K562 (cell line): ENCODE measurements around the gene BTBD1. TPM values are rescaled to one million over a fixed set of nuclear protein-coding genes. Genes with fewer than 3 reads are reported as not detected.
A peak's percentile ranks its signal among the peaks of the same experiment; 100 is the strongest.

Source experiments
- CBX3 ChIP-seq, 2 experiments: IDR thresholded peaks; 1 replicate in 1 of 2; 2 replicates in 1 of 2; pipeline ENCODE4 v1.6.1; 2012; ENCODE audit warnings: inconsistent platforms in 2 of 2, low read length in 2 of 2, borderline replicate concordance in 1 of 2, control low read depth in 1 of 2
- GATAD2A ChIP-seq: fragments of 450-650 bp; IDR thresholded peaks from 2 replicates; pipeline ENCODE4 v1.6.1; 2017
- HDAC6 ChIP-seq: IDR thresholded peaks from 2 replicates; pipeline ENCODE4 v1.6.1; 2012; ENCODE audit warnings: low read depth, mild to moderate bottlenecking, control low read depth, inconsistent platforms, low read length, moderate library complexity
- HDAC8 ChIP-seq: fragments of 450-650 bp; IDR thresholded peaks from 2 replicates; pipeline ENCODE4 v1.6.1; 2016; ENCODE audit warnings: mild to moderate bottlenecking, missing genetic modification characterization, moderate library complexity, missing compliant biosample characterization
- HNRNPH1 ChIP-seq: fragments of 200-400 bp; formaldehyde crosslinking; optimal IDR thresholded peaks from 2 replicates; pipeline ENCODE3; 2017; ENCODE audit warnings: low read depth, mild to moderate bottlenecking, low read length, moderate library complexity
- KAT7 ChIP-seq: sonication (generic); formaldehyde crosslinking; IDR thresholded peaks from 2 replicates; pipeline ENCODE4 v1.8.0; 2022; ENCODE audit warnings: missing genetic modification reagents, mild to moderate bottlenecking, borderline replicate concordance
- KLF16 ChIP-seq: IDR thresholded peaks from 2 replicates; pipeline ENCODE4 v1.6.1; 2016; ENCODE audit warnings: antibody characterized with exemption
- MED1 ChIP-seq: sonication (generic); formaldehyde crosslinking; IDR thresholded peaks from 2 replicates; pipeline ENCODE4 v1.8.1; 2023; ENCODE audit warnings: missing genetic modification reagents, borderline replicate concordance
- MIER1 ChIP-seq: fragments of 450-650 bp; IDR thresholded peaks from 2 replicates; pipeline ENCODE4 v1.6.1; 2016; ENCODE audit warnings: antibody characterized with exemption, mild to moderate bottlenecking, low read depth
- MNT ChIP-seq, 2 experiments: fragments of 450-650 bp; conservative IDR thresholded peaks; 2 replicates each; pipeline ENCODE4 v1.6.1; 2017; ENCODE audit warnings: mild to moderate bottlenecking in 2 of 2, moderate library complexity in 2 of 2
- PHTF2 ChIP-seq: fragments of 250-450 bp; sonication (Bioruptor Pico); IDR thresholded peaks from 2 replicates; pipeline ENCODE4 v1.5.0; 2021; ENCODE audit warnings: mild to moderate bottlenecking
- SMARCA4 ChIP-seq: fragments of 450-650 bp; IDR thresholded peaks from 2 replicates; pipeline ENCODE4 v1.6.1; 2016
- SRSF1 ChIP-seq: fragments of 200-400 bp; formaldehyde crosslinking; IDR thresholded peaks from 2 replicates; pipeline ENCODE4 v1.6.1; 2017; ENCODE audit warnings: mild to moderate bottlenecking, low read depth, low read length, moderate library complexity
- STAT5A ChIP-seq: IDR thresholded peaks from 2 replicates; pipeline ENCODE4 v1.6.1; 2012; ENCODE audit warnings: low read length, inconsistent platforms, borderline replicate concordance
- YBX1 ChIP-seq: fragments of 450-650 bp; IDR thresholded peaks from 2 replicates; pipeline ENCODE4 v1.7.1; 2016; ENCODE audit warnings: mild to moderate bottlenecking
- ZC3H4 ChIP-seq: sonication (generic); formaldehyde crosslinking; IDR thresholded peaks from 2 replicates; pipeline ENCODE4 v1.9.0; 2021; ENCODE audit warnings: missing genetic modification reagents, borderline replicate concordance
- ZNF277 ChIP-seq: fragments of 250-450 bp; sonication (Bioruptor Pico); IDR thresholded peaks from 2 replicates; pipeline ENCODE4 v1.8.0; 2022; ENCODE audit warnings: inconsistent platforms, mild to moderate bottlenecking, moderate library complexity, borderline replicate concordance
- ZNF354B ChIP-seq: fragments of 250-450 bp; sonication (Bioruptor Pico); IDR thresholded peaks from 2 replicates; pipeline ENCODE4 v1.4.0; 2020
- ZNF408 ChIP-seq: fragments of 250-450 bp; sonication (Bioruptor Pico); IDR thresholded peaks from 2 replicates; pipeline ENCODE4 v1.4.0; 2020; ENCODE audit warnings: low read depth, mild to moderate bottlenecking, moderate library complexity
- ZNF444 ChIP-seq: fragments of 250-450 bp; sonication (Bioruptor Pico); IDR thresholded peaks from 2 replicates; pipeline ENCODE4 v1.4.0; 2020; ENCODE audit warnings: mild to moderate bottlenecking, moderate library complexity
- ZNF584 ChIP-seq: fragments of 200-800 bp; sonication (Bioruptor generic); IDR thresholded peaks from 2 replicates; pipeline ENCODE4 v1.6.1; 2016; ENCODE audit warnings: low read depth, mild to moderate bottlenecking, missing genetic modification characterization, missing compliant biosample characterization
- ZNF609 ChIP-seq: sonication (generic); formaldehyde crosslinking; IDR thresholded peaks from 2 replicates; pipeline ENCODE4 v1.8.1; 2023; ENCODE audit warnings: missing genetic modification reagents, mild to moderate bottlenecking, borderline replicate concordance
- polyA plus RNA-seq, 8 experiments: library from polyadenylated mRNA; depleted of rRNA in 4 of 8; stranded (reverse) in 5 of 8; unstranded in 3 of 8; fragments of >200 nt; fragmentation: Nextera tagmentation in 2 of 8; fragmentation: Illumina TruSeq in 1 of 8; extraction: Ambion mirVana in 2 of 8; extraction: Trizol in 1 of 8; gene quantifications; 2 replicates each; pipeline versions ENCODE4 v1.2.1 to v1.2.3, GENCODE V29; 2011 to 2014; ENCODE audit warnings: inconsistent platforms in 1 of 8, missing spikeins in 1 of 8
- total RNA-seq, 7 experiments: library from RNA; depleted of rRNA in 6 of 7; stranded (reverse); fragments of >200 nt in 6 of 7; fragmentation: Illumina TruSeq in 2 of 7; extraction: Trizol in 2 of 7; gene quantifications; 2 replicates each; pipeline versions ENCODE4 v1.2.1 to v1.2.3, GENCODE V29; 2011 to 2021; ENCODE audit warnings: low replicate concordance in 1 of 7

Gene BTBD1
- total and polyA plus RNA-seq, 9 of the 15 experiments (the other 6 are each of a cell fraction or from before 2014, with no cell fraction given) = 19.4 to 106 (median 90.4) TPM

- TF ChIP-seq MNT (conservative IDR thresholded peaks at IDR 0.05) (peak; percentile 93 to 97), ZNF277 (no peak), KLF16 (0 out of 2 replicates have a peak, but pooled peaks have one; percentile 14), ZNF444 (CRISPR knock-in tag) (no peak), ZNF584 (peak; percentile 37; the same call in 1 of the 2 replicates), YBX1 (no peak), HDAC8 (tag) (no peak), HDAC6 (no peak), HNRNPH1 (no peak), ZC3H4 (CRISPR knock-in tag) (no peak), CBX3 (IDR thresholded peaks at IDR 0.05; ENCODE audit: borderline replicate concordance in 1 of 2, low read length in 2 of 2) (peak in 1 of 2 experiments; percentile 70; a peak in 2 of 3 replicates), MED1 (CRISPR knock-in tag) (no peak), ZNF408 (CRISPR knock-in tag) (no peak), SMARCA4 (0 out of 2 replicates have a peak, but pooled peaks have one; percentile 21), KAT7 (CRISPR knock-in tag) (peak; percentile 99), ZNF354B (no peak), GATAD2A (peak; percentile 30; the same call in 1 of the 2 replicates), PHTF2 (CRISPR knock-in tag) (no peak), MIER1 (no peak), STAT5A (no peak), SRSF1 (no peak), ZNF609 (CRISPR knock-in tag) (no peak)
These were observed 55.6 kb downstream of the BTBD1 start, which contains the start of gene C15orf40 (continued) for GRCh38 chr15:83011271-83012075.
